ENCODE data around the gene IQSEC2.

DNA sequence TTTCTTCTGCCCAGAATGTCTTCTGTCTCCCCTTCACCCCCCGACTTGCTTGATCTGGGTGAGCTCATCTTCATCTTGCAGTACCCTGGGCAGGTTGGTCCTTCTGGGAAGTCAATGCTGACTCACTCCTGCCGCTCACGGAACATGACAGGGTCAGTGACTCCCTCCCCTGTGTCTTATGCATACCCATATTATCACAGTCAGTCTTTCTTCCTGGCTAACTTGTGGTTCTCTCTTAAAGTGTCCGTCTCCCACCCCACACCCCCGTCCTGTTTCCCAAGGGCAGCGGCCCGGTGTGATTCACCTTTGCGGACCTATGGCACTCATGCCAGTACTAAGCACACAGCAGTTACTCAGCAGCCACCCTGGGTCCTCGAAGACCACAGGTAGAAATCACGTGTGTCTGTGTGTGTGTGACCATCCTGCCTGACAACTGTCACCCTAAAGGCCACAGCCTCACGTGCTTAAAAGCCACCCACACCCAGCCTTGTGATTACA is 17.7 kb downstream of the IQSEC2 start:
- TF ChIP-seq, protein P1, sequence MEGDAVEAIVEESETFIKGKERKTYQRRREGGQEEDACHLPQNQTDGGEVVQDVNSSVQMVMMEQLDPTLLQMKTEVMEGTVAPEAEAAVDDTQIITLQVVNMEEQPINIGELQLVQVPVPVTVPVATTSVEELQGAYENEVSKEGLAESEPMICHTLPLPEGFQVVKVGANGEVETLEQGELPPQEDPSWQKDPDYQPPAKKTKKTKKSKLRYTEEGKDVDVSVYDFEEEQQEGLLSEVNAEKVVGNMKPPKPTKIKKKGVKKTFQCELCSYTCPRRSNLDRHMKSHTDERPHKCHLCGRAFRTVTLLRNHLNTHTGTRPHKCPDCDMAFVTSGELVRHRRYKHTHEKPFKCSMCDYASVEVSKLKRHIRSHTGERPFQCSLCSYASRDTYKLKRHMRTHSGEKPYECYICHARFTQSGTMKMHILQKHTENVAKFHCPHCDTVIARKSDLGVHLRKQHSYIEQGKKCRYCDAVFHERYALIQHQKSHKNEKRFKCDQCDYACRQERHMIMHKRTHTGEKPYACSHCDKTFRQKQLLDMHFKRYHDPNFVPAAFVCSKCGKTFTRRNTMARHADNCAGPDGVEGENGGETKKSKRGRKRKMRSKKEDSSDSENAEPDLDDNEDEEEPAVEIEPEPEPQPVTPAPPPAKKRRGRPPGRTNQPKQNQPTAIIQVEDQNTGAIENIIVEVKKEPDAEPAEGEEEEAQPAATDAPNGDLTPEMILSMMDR (IDR thresholded peaks at IDR 0.05) = no peak
- TF ChIP-seq POLR2AphosphoS5 (IDR thresholded peaks at IDR 0.05) = no peak
